ENCODE measurements around the gene KSR2. TPM values are rescaled to one million over a fixed set of nuclear protein-coding genes. Genes with fewer than 3 reads are reported as not detected.

Gene KSR2
- total RNA-seq, 1 donor from 2014 or later, result not detected

GRCh38 chr12:117404203-117404853, 564.5 kb downstream of the KSR2 start:
- H3K9me3 Mint-ChIP-seq (ENCODE audit: low read depth), result peaks cover 9% of the 10 kb centered on the region
- no peak overlapping the region for H3K27ac Mint-ChIP-seq (ENCODE audit: unreplicated experiment)
- TF ChIP-seq, protein P1, sequence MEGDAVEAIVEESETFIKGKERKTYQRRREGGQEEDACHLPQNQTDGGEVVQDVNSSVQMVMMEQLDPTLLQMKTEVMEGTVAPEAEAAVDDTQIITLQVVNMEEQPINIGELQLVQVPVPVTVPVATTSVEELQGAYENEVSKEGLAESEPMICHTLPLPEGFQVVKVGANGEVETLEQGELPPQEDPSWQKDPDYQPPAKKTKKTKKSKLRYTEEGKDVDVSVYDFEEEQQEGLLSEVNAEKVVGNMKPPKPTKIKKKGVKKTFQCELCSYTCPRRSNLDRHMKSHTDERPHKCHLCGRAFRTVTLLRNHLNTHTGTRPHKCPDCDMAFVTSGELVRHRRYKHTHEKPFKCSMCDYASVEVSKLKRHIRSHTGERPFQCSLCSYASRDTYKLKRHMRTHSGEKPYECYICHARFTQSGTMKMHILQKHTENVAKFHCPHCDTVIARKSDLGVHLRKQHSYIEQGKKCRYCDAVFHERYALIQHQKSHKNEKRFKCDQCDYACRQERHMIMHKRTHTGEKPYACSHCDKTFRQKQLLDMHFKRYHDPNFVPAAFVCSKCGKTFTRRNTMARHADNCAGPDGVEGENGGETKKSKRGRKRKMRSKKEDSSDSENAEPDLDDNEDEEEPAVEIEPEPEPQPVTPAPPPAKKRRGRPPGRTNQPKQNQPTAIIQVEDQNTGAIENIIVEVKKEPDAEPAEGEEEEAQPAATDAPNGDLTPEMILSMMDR (IDR thresholded peaks at IDR 0.05), result no peak
- DNase-seq (ENCODE audit: low spot score), result no peak
- H3K4me3 Mint-ChIP-seq (ENCODE audit: unreplicated experiment), result no peak overlapping the region
- H3K4me1 Mint-ChIP-seq (ENCODE audit: low read depth), result peaks cover 6% of the 10 kb centered on the region
- H3K27me3 Mint-ChIP-seq (ENCODE audit: low read depth), result peaks cover 19% of the 10 kb centered on the region
- no peaks in the 10 kb centered on the region for H3K36me3 Mint-ChIP-seq (ENCODE audit: low read depth)

DNA sequence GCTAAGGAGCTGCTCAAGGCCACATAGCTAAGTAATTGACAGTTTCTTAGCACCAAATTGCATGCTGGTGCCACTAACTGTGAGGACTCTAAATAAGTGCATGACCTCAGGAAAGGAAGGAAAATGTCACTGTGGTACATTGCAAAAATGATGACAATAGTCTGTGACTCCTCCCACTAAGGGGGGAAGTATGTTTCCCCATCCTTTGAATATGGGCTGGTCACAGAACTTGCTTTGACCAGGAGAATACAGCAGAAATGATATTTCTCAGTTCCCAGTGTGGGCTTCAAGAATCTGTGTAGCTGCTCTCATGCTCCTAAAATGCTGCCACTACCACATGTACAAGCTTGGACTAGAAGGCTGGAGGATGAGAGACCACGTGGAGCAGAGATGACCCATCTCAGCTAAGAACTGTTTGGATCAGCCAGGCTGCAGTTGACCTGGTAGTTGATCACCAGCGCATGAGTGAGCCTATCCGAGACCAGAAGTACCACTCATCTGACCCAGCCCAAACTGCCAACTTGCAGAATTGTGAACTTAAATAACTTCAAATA, 565.1 kb downstream of the KSR2 start:
- no peak for DNase-seq (ENCODE audit: low spot score)
- H3K36me3 Mint-ChIP-seq (ENCODE audit: low read depth), result no peaks in the 10 kb centered on the region
- H3K27me3 Mint-ChIP-seq (ENCODE audit: low read depth), result peaks cover 19% of the 10 kb centered on the region
- no peak overlapping the region for H3K27ac Mint-ChIP-seq (ENCODE audit: unreplicated experiment)
- TF ChIP-seq, protein P1 (IDR thresholded peaks at IDR 0.05), result no peak
- H3K4me1 Mint-ChIP-seq (ENCODE audit: low read depth), result peaks cover 6% of the 10 kb centered on the region
- H3K4me3 Mint-ChIP-seq (ENCODE audit: unreplicated experiment), result no peak overlapping the region
- peaks cover 12% of the 10 kb centered on the region for H3K9me3 Mint-ChIP-seq (ENCODE audit: low read depth)

Other genes with a start within 250 kb of the KSR2 start
- gene RFC5, start 47.7 kb upstream of the KSR2 start, total RNA-seq, result 5.5 to 12.5 TPM (median 6.3 TPM) in 3 replicates
- gene WSB2, start 92.2 kb upstream of the KSR2 start, total RNA-seq, result 86.7 to 129 TPM (median 124 TPM) in 3 replicates
- 9.3 to 13.6 TPM (median 9.5 TPM) in 3 replicates for gene VSIG10, start 135.0 kb upstream of the KSR2 start, total RNA-seq
- gene PEBP1, start 167.1 kb upstream of the KSR2 start, total RNA-seq, result 134 to 153 TPM (median 138 TPM) in 3 replicates